ENCODE measurements around the gene S100A9. TPM values are rescaled to one million over a fixed set of nuclear protein-coding genes. Genes with fewer than 3 reads are reported as not detected.
"Not testable (repeated sequence)": the region's sequence is repeated elsewhere in the genome, so short reads cannot be mapped to it uniquely, and the experiment has no call there.

Gene S100A9
- 5,352 TPM for total RNA-seq

DNA sequence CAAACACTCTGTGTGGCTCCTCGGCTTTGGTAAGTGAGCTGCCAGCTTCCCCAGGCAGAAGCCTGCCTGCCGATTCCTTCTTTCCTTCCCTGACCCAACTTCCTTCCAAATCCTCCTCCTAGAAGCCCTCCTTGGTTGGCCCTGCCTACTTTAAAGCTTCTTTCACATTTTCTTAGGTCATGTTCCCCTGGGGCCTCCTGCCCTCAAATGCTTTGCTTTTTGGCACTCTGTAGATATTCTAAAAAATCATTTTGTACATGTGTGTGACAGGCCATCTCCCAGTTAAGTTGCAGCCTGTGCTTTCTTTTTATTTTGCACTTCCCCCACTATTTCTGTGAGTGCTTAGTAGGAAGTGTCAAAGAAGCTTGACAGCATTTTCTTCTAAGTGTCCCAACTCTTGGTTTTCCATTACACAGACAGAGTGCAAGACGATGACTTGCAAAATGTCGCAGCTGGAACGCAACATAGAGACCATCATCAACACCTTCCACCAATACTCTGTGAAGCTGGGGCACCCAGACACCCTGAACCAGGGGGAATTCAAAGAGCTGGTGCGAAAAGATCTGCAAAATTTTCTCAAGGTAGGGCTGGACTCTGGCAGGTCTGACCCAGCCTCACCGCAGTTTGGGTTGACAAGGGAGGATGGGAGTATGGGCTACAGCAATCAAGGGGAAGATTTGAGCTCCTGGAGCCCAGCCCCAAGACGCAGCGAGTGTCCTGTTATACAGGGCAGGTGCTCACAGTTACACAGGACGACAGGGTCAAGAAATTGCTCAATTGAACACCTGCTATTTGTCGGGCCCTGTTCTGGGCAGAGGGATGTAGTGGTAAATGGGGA lies at the start of gene S100A9:
S100A9 (plus strand) TSS at position 2 of the 838 bp plus-strand sequence; CDS start at position 432, 430 bp downstream.
- no peaks in the 10 kb centered on the region for H3K27me3 ChIP-seq (ENCODE audit: insufficient read depth, low read length)
- H3K4me1 ChIP-seq (ENCODE audit: insufficient read depth, low read length), result peaks cover 52% of the 10 kb centered on the region
- no peaks in the 10 kb centered on the region for H3K9me3 ChIP-seq (ENCODE audit: low read depth, low read length)
- peak within 1 kb of the TSS; percentile 61 for H3K4me3 ChIP-seq (ENCODE audit: low read length)

DNA sequence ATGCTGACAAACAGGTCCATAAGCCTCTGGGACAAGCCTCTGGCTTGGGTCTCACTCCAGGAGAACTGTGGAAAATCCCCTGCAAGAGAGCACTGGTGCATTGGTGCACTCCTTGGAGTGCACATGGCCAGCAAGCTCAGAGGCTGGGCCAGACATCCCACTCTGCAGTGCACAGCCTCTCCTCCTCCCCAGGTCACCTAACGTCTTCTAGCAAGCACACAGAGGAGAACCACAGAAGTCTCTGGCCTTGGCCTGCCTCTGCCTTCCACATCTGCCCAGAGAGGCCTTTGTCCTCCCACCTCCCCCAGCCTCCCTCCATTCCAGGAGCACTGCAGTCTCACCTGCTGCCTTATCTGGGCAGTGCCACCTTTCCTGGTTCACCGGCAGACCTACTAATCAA lies 49.1 kb upstream of the S100A9 start:
- no peaks in the 10 kb centered on the region for H3K27me3 ChIP-seq (ENCODE audit: insufficient read depth, low read length)
- no peaks in the 10 kb centered on the region for H3K9me3 ChIP-seq (ENCODE audit: low read depth, low read length)
- H3K4me3 ChIP-seq (ENCODE audit: low read length), result no peak overlapping the region
- no peaks in the 10 kb centered on the region for H3K4me1 ChIP-seq (ENCODE audit: insufficient read depth, low read length)

DNA sequence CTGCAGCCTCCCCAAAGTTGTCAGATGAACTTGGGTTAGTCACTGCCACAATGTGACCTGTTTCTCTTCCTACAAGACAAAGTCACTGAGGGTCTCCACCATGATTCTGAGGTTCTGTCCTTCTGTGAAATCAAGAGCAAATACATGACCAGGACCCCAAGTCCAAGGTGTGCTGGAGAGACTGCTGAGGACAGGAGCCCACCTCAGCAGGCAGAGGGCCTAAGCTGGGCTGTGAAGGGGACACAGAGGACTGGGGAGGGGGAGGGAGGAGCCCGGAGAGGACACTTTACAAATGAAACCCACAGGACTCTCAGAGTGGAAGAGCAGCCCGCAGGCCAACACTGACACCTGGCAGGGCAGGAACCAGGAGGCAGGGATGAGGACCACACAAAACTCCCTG lies 48.2 kb upstream of the S100A9 start:
- Histone ChIP-seq H3K9me3 (ENCODE audit: low read depth, low read length) (no peaks in the 10 kb centered on the region), H3K4me3 (ENCODE audit: low read length) (no peak overlapping the region), H3K4me1 (ENCODE audit: insufficient read depth, low read length) (no peaks in the 10 kb centered on the region), H3K27me3 (ENCODE audit: insufficient read depth, low read length) (no peaks in the 10 kb centered on the region)

DNA sequence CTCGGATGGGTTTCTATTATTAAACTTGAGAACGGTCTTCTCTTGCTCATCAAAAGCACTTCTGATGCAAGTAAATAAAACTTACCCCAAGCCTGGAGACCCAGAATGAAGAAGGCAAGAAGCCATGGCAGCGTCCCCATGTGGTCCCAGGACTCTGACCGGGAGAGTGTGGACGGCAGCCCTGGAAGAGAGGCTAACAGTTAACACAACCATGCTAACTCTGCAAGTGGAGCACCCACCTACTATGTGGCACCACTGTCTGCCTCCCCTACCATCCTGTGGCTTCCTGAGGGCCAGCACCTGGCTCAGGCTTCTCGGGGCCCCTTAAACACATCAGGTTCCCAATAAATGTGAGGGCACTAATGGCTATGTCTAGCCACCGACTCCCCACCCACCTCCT lies 47.1 kb upstream of the S100A9 start:
- no peaks in the 10 kb centered on the region for H3K9me3 ChIP-seq (ENCODE audit: low read depth, low read length)
- no peaks in the 10 kb centered on the region for H3K27me3 ChIP-seq (ENCODE audit: insufficient read depth, low read length)
- no peak overlapping the region for H3K4me3 ChIP-seq (ENCODE audit: low read length)
- H3K4me1 ChIP-seq (ENCODE audit: insufficient read depth, low read length), result no peaks in the 10 kb centered on the region

DNA sequence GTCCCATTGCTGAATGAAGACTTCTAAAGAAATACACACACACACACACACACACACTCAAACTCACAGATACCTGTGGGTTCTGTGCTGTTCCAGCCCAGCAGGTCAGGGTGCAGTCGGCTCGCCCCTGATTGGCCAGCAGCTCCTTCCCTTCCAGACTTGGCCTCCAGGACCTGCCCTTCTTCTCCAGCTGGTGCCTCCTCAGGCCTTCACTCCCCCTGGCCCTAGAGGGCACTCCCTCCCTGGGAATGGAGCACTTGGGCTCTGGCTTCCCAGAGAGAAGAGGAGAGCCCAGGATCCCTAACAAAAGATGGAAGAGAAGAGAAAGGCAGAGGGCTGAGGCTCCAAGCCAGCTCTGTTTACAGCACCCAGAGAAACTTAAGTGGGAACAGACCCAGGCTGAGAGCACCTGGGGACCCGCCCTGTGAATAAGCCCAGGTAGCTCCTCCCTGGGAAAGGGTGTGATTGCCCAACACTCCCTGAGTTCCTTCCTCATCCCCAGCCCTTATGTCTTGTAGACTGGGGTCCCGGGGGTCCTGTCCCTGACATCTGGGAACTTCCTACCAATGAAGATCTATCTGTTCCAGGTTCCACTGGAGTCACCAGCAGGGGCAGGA lies 45.0 kb upstream of the S100A9 start, which contains the start of gene PGLYRP3:
PGLYRP3 (minus strand) TSS at position 383 of the 617 bp plus-strand sequence. CDS start 2,287 bp downstream, outside the sequence.
- H3K9me3 ChIP-seq (ENCODE audit: low read depth, low read length), result no peaks in the 10 kb centered on the region
- no peaks in the 10 kb centered on the region for H3K4me1 ChIP-seq (ENCODE audit: insufficient read depth, low read length)
- no peak within 1 kb of the TSS for H3K4me3 ChIP-seq (ENCODE audit: low read length)
- no peaks in the 10 kb centered on the region for H3K27me3 ChIP-seq (ENCODE audit: insufficient read depth, low read length)

DNA sequence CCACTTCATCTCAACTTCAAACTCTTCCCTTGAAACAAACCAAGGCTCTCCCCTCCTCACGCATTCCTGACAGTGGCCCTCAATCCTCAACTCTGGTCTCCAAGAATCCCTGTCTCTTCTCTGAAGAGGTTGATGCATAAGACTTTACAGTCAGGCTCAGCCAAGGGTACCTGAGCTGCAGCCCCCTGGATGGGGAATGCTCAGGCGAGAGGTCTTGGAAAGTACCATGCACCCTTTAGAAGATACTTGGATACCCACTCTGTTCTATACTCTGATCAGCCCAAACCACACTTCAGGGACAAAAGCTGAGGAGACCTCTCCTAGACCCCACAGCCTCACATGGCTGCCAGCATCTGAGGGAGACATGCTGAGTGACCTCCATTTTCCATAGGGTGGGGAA lies 44.4 kb upstream of the S100A9 start:
- no peaks in the 10 kb centered on the region for H3K9me3 ChIP-seq (ENCODE audit: low read depth, low read length)
- H3K4me3 ChIP-seq (ENCODE audit: low read length), result no peak overlapping the region
- H3K27me3 ChIP-seq (ENCODE audit: insufficient read depth, low read length), result no peaks in the 10 kb centered on the region
- no peaks in the 10 kb centered on the region for H3K4me1 ChIP-seq (ENCODE audit: insufficient read depth, low read length)

DNA sequence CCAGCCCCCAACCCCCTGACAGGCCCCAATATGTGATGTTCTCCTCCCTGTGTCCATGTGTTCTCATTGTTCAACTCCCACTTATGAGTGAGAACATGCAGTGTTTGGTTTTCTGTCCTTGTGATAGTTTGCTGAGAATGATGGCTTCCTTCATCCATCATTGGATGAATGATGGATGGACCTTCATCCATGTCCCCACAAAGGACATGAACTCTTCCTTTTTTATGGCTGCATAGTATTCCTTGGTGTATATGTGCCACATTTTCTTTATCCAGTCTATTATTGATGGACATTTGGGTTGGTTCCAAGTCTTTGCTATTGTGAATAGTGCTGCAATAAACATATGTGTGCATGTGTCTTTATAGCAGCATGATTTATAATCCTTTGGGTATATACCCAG lies 43.3 kb upstream of the S100A9 start:
- not testable (repeated sequence) for H3K4me3 ChIP-seq (ENCODE audit: low read length); H3K27me3 ChIP-seq (ENCODE audit: insufficient read depth, low read length); H3K4me1 ChIP-seq (ENCODE audit: insufficient read depth, low read length)

DNA sequence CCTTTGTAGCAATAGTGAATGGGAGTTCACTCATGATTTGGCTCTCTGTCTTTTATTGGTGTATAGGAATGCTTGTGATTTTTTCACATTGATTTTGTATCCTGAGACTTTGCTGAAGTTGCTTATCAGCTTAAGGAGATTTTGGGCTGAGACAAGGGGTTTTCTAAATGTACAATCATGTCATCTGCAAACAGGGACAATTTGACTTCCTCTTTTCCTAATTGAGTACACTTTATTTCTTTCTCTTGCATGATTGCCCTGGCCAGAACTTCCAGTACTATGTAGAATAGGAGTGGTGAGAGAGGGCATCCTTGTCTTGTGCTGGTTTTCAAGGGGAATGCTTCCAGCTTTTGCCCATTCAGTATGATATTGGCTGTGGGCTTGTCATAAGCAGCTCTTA lies 41.6 kb upstream of the S100A9 start:
- not testable (repeated sequence) for H3K27me3 ChIP-seq (ENCODE audit: insufficient read depth, low read length); H3K9me3 ChIP-seq (ENCODE audit: low read depth, low read length); H3K4me1 ChIP-seq (ENCODE audit: insufficient read depth, low read length); H3K4me3 ChIP-seq (ENCODE audit: low read length)

More for the DNA sequence above, 43.3 kb upstream of the S100A9 start:
- not testable (repeated sequence) for H3K9me3 ChIP-seq (ENCODE audit: low read depth, low read length)

DNA sequence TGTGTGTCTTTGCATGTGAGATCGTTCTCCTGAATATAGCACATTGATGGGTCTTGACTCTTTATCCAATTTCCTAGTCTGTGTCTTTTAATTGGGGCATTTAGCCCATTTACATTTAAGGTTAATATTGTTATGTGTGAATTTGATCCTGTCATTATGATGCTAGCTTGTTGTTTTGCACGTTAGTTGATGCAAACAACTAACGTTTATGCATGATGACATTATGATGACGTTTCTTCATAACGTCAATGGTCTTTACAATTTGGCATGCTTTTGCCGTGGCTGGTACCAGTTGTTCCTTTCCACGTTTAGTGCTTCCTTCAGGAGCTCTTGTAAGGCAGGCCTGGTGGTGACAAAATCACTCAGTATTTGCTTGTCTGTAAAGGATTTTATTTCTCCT lies 39.5 kb upstream of the S100A9 start:
- H3K27me3 ChIP-seq (ENCODE audit: insufficient read depth, low read length); H3K4me1 ChIP-seq (ENCODE audit: insufficient read depth, low read length); H3K4me3 ChIP-seq (ENCODE audit: low read length): not testable (repeated sequence)
- peaks cover 11% of the 10 kb centered on the region for H3K9me3 ChIP-seq (ENCODE audit: low read depth, low read length)

DNA sequence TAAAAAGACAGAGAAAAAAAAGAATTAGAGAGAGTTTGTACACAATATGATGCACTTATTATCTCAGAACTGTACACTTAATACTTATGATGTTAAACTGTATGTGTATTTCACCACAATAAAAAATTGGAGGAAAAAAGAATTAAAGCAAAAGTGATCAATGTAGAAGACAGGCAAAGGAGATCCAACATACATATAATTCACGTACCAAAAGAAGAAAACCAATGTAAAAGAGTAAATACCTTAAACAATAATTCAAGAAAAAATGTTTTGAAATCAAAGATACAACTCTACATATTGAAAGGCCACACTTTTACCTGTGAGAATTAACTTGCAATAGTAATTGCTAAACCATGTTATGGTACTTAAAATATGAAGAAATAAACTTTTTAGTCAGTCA lies 35.1 kb upstream of the S100A9 start:
- Histone ChIP-seq H3K27me3 (ENCODE audit: insufficient read depth, low read length) (peaks cover 8% of the 10 kb centered on the region), H3K4me1 (ENCODE audit: insufficient read depth, low read length) (no peaks in the 10 kb centered on the region), H3K9me3 (ENCODE audit: low read depth, low read length) (peaks cover 12% of the 10 kb centered on the region), H3K4me3 (ENCODE audit: low read length) (no peak overlapping the region)

DNA sequence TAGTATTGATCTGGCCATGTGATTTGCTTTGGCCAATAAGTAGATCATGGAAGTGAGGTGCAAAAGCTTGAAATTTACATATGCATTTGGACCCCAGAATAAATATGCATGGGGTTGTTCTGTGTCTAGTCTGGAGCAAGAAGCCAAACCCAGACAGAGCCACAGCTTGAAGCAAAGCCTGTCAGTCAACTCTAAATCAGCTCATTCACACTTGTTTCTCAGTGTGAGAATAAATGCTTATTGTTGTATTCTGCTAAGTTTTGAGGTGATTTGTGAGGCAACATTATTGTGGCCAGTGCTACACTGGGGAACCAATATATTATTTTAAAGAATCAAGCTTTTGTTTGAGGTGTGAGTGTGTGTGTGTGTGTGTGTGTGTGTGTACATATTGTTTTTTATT lies 32.7 kb upstream of the S100A9 start:
- Histone ChIP-seq H3K9me3 (ENCODE audit: low read depth, low read length) (peaks cover 12% of the 10 kb centered on the region), H3K4me1 (ENCODE audit: insufficient read depth, low read length) (no peaks in the 10 kb centered on the region), H3K27me3 (ENCODE audit: insufficient read depth, low read length) (peaks cover 15% of the 10 kb centered on the region), H3K4me3 (ENCODE audit: low read length) (no peak overlapping the region)

DNA sequence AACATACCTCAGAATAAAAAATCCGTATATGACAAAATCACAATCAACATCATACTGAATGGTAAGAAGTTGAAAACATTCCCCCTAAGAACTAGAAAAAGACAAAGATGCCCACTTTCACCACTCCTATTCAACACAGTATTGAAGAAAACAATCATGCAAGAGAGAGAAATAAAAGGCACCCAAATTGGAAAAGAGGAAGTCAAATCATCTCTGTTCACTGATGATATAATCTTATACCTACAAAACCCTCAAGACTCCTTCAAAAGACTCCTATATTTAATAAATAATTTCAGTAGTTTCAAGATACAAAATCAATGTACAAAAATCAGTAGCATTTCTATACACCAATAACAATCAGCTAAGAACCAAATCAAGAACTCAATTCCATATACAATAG lies 23.8 kb upstream of the S100A9 start:
- Histone ChIP-seq H3K4me1 (ENCODE audit: insufficient read depth, low read length) (no peaks in the 10 kb centered on the region), H3K4me3 (ENCODE audit: low read length) (no peak overlapping the region), H3K27me3 (ENCODE audit: insufficient read depth, low read length) (no peaks in the 10 kb centered on the region), H3K9me3 (ENCODE audit: low read depth, low read length) (peaks cover 9% of the 10 kb centered on the region)

DNA sequence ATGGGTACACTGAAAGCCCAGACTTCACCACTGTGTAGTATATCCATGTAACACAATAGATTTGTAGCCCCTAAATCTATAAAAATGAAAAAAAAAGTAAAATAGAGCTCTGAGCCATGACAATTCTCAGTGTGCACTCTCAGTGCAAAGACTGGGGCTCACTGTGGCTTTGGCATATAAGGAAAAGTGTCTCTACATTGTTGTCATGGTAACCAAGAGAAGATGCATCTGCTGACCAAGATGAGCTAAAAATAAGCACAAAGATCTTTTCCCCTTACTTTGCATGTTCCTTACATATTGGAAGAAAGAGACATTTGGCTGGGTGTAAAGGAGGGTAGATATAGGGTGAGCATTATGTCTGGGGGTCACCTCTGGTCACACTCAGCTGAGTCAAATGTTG lies 21.0 kb upstream of the S100A9 start:
- Histone ChIP-seq H3K27me3 (ENCODE audit: insufficient read depth, low read length) (no peaks in the 10 kb centered on the region), H3K9me3 (ENCODE audit: low read depth, low read length) (peaks cover 7% of the 10 kb centered on the region), H3K4me1 (ENCODE audit: insufficient read depth, low read length) (peaks cover 7% of the 10 kb centered on the region), H3K4me3 (ENCODE audit: low read length) (no peak overlapping the region)

DNA sequence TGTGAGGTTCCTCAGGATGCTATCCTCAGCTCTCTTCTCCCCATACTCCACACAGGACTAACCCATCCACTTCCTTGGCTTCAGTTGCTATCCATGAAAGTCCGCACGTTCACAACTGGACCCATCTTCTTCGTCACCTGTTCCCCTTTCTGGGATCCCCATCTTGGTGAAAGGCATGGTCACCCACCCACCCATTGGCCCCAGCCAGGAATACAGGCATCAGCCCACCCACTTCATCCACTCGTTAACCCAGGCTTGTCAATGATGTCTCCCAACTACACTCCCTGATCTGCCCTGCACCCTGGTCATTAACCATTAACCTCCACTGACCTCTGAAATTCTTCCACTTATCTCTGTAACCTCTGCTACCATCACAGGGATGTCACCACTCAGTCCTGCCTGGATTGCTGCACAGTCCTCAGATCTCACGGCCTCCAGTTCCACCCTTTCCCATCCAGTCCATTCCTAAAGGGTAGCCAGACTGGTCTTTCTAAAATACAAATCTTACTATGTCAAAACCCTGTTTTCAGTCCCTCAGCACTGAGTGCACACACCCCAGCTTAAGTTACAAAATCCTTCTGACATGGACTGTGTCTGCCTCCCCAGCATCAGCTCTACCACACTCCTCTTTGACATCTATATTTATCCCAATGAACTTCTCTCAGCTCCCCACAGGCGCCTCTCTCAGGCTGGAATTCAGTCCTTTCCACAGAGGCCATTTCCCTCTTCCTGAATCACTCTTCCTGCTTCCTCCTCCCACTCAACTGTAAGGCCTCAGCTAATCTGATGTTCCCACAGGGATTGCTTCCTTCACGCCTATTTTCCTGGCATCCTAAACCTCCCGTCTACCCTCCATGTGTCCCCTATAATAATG lies 19.4 kb upstream of the S100A9 start:
- Histone ChIP-seq H3K4me1 (ENCODE audit: insufficient read depth, low read length) (peaks cover 8% of the 10 kb centered on the region), H3K4me3 (ENCODE audit: low read length) (no peak overlapping the region), H3K27me3 (ENCODE audit: insufficient read depth, low read length) (no peaks in the 10 kb centered on the region), H3K9me3 (ENCODE audit: low read depth, low read length) (no peaks in the 10 kb centered on the region)

DNA sequence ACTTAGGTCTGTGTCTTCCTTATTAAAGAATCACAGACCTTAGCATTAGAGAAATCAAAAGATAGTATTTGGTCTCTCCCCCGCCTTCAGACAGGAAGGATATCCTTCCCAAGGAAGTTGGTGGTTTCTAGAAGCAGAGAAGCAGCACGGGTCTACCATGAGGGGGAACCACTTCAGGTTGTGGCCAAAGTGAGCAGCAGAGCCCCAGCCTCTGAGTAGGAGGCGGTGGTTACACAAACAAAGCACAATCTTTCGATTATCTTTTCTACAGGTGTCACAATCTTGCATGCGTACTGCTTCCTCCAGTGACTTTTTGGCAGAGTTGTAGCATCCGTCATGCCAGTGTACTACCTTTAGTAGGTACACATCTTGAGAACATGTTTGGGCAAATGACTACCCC lies 17.9 kb upstream of the S100A9 start:
- no peaks in the 10 kb centered on the region for H3K9me3 ChIP-seq (ENCODE audit: low read depth, low read length)
- H3K4me3 ChIP-seq (ENCODE audit: low read length), result no peak overlapping the region
- H3K27me3 ChIP-seq (ENCODE audit: insufficient read depth, low read length), result no peaks in the 10 kb centered on the region
- H3K4me1 ChIP-seq (ENCODE audit: insufficient read depth, low read length), result peaks cover 24% of the 10 kb centered on the region

All from mononuclear cell (primary cell).